Measurements from ENCODE around the gene VGLL4. TPM values are rescaled to one million over a fixed set of nuclear protein-coding genes. Genes with fewer than 3 reads are reported as not detected.

The VGLL4 gene
- 100 to 1,000 TPM in 1 of 2 donors, 10 to 100 TPM in 1; 87.2 to 203 TPM for total RNA-seq

GRCh38 chr3:11643605-11644087 is at the start of gene VGLL4:
Gene VGLL4, minus strand, starts transcription at chr3:11643915. Its CDS starts 397 bp downstream, at chr3:11643518.
- H3K36me3 ChIP-seq, result no peaks in the 10 kb centered on the region
- H3K4me1 ChIP-seq (replicated peaks), result peaks cover 7% of the 10 kb centered on the region
- no peaks in the 10 kb centered on the region for H3K27me3 ChIP-seq (replicated peaks; ENCODE audit: insufficient read depth)
- H3K27ac ChIP-seq, result peak within 1 kb of the TSS; percentile 90 to 95
- peak within 1 kb of the TSS; percentile 52 to 60 for H3K4me3 ChIP-seq
- WGBS, result 1% methylated on average over 24 of the region's 24 CpGs
- DNase-seq (ENCODE audit: low spot score), result peak; percentile 88
- H3K9me3 ChIP-seq, result no peaks in the 10 kb centered on the region
- intact Hi-C loops (cut with DNase I), result loop anchor here (5.0 kb wide), 2 partner anchors 161 to 176 kb away; no protein-coding TSS in a partner anchor
- TF ChIP-seq POLR2A (IDR thresholded peaks at IDR 0.05) (peak; percentile 70), CTCF (IDR thresholded peaks at IDR 0.05) (peak in 2 of 4 experiments; percentile 4 to 29), POLR2AphosphoS5 (IDR thresholded peaks at IDR 0.05) (peak; percentile 89)

GRCh38 chr3:11692532-11692813 is 48.8 kb upstream of the VGLL4 start:
- Histone ChIP-seq H3K27me3 (replicated peaks; ENCODE audit: insufficient read depth) (no peaks in the 10 kb centered on the region), H3K4me3 (no peak overlapping the region), H3K4me1 (replicated peaks) (no peaks in the 10 kb centered on the region), H3K9me3 (no peaks in the 10 kb centered on the region), H3K36me3 (no peaks in the 10 kb centered on the region), H3K27ac (no peak overlapping the region)
- DNase-seq (ENCODE audit: low spot score), result no peak
- TF ChIP-seq POLR2AphosphoS5 (IDR thresholded peaks at IDR 0.05) (no peak), CTCF (IDR thresholded peaks at IDR 0.05) (no peak), POLR2A (IDR thresholded peaks at IDR 0.05) (no peak)
- WGBS, result 83% methylated on average over 5 of the region's 5 CpGs
- intact Hi-C loops (cut with DNase I), result no loop called here

- 88% methylated on average over 3 of the region's 3 CpGs for WGBS
- no peaks in the 10 kb centered on the region for H3K4me1 ChIP-seq (replicated peaks)
Measured at GRCh38 chr3:11691767-11692531, 48.2 kb upstream of the VGLL4 start.

GRCh38 chr3:11690863-11691766 is 47.4 kb upstream of the VGLL4 start:
- no peak for TF ChIP-seq POLR2A (IDR thresholded peaks at IDR 0.05)
- no peak for TF ChIP-seq CTCF (IDR thresholded peaks at IDR 0.05)
- no peak for TF ChIP-seq POLR2AphosphoS5 (IDR thresholded peaks at IDR 0.05)
- Histone ChIP-seq H3K27me3 (replicated peaks; ENCODE audit: insufficient read depth) (no peaks in the 10 kb centered on the region), H3K9me3 (no peaks in the 10 kb centered on the region), H3K27ac (no peak overlapping the region), H3K36me3 (no peaks in the 10 kb centered on the region), H3K4me3 (no peak overlapping the region), H3K4me1 (replicated peaks) (no peaks in the 10 kb centered on the region)
- no peak for DNase-seq (ENCODE audit: low spot score)
- 63% methylated on average over 8 of the region's 8 CpGs for WGBS
- intact Hi-C loops (cut with DNase I), result no loop called here

More at GRCh38 chr3:11691767-11692531, 48.2 kb upstream of the VGLL4 start:
- DNase-seq (ENCODE audit: low spot score), result no peak
- H3K4me3 ChIP-seq, result no peak overlapping the region
- H3K9me3 ChIP-seq, result no peaks in the 10 kb centered on the region
- H3K36me3 ChIP-seq, result no peaks in the 10 kb centered on the region
- no peak overlapping the region for H3K27ac ChIP-seq
- no peaks in the 10 kb centered on the region for H3K27me3 ChIP-seq (replicated peaks; ENCODE audit: insufficient read depth)
- no peak for TF ChIP-seq CTCF (IDR thresholded peaks at IDR 0.05)
- intact Hi-C loops (cut with DNase I), result no loop called here

Data from prostate gland (tissue), 2 donors.